T-helper 1 cell (primary cell): ENCODE data around the gene PRMT3.
"Not testable (repeated sequence)": the region's sequence is repeated elsewhere in the genome, so short reads cannot be mapped to it uniquely, and the experiment has no call there.

Source experiments
- DNase-seq, 5 donors: peaks; one replicate each; pipeline ENCODE4 v3.0.0-alpha.2; 2012 to 2020
- total RNA-seq, 4 donors: gene quantifications; one replicate each; lab custom pipeline; 2026; lab: John Stamatoyannopoulos, UW

The PRMT3 gene
- 17.7 to 24.4 (median 19.3) reads per million in 4 donors for total RNA-seq

DNA sequence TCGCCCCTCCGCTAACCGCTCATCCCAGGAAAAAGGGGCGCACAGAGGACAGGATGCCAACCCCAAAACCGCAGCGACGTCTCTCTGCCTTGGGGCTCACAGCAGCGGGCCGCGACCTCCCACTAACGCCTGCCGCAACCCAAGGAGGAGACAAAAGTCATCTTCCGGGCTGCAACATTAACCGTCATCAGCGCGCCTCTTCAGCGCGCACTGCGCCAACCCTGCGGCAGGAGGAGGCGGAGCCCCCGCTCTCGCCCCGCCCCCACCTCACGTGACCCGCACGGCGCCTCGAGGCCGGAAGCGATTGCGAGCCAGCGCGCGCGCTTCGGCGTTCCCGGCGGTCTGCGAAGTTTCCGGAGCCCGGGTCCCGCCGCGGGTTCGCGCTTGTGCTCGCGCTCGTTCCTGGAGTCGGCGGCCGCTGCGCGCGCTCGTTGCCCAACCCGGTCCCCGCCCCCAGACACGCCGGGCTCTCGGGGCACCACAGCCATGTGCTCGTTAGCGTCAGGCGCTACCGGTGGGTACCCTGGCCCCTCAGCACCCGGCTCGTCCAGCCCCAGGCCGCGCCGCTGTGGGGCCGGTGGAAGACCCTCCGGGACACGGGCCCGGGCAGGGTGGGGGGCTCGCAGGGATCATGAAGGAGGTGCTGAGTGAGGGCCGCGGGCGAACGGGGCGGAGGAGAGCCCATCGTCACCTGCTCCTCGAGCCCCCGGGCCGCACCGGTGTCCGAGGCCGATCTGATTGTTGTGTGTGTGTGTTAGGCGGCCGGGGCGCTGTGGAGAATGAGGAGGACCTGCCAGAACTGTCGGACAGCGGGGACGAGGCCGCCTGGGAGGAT is at the start of gene PRMT3:
TSS of gene PRMT3 (plus strand) at position 456 of the 835 bp plus-strand sequence. CDS start at position 487, 31 bp downstream.
- peak; percentile 95 to 99 (median 96) for DNase-seq

DNA sequence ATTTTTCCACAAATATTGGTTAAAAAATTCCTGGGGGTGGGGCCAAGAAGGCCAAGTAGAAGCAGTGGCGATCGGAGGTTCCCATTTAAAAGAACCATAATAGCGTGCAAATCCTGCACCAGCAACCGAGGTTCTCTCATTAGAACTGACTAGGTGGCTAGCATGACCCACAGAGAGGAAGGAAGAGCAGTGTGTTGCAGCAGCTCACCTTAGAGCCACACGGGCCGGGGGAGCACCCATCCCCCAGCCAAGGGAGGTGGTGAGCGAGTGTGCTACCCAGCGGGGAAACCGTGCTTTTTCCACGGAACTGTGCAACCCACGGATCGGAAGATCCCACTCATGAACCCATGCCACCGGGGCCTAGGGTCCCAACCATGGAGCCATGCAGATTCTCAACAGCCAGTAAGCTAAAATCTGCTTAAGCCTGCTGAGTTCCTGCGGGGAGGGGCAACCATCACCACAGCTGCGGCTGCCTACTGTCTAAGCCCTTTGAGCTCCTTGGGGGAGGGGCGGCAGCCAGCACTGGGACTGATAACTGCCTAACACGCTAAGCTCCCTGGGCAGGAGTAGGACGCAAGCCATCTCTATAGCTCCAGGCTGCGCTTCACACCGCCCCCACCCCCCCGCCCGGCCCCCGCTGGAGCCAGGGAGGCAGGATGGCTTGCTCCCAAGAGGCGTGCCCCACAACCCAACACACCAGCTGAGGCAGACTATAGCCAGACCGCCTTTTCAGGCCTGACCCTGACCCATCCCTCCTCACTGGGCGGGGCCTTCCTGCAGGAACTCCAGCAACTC is 45.0 kb upstream of the PRMT3 start:
- DNase-seq = no peak

DNA sequence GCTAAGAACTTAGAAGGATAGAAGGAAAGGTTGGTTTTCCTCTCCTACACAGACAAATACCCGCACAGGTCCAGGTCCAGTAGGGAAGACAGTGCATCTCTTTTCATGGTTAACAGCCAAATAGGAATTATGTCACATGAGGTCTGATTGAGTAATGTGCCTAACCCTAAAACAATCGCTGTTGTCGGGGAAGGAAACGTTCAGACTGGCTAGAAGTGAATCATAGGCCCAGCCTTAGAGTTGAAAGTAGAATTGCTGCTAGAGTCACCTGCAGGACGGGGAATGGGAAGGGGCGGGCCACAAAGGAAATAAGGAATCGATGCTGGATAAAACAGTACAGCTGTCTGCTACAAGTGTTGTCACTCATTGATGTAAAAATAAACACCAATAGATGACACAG is 36.4 kb upstream of the PRMT3 start:
- no peak for DNase-seq

DNA sequence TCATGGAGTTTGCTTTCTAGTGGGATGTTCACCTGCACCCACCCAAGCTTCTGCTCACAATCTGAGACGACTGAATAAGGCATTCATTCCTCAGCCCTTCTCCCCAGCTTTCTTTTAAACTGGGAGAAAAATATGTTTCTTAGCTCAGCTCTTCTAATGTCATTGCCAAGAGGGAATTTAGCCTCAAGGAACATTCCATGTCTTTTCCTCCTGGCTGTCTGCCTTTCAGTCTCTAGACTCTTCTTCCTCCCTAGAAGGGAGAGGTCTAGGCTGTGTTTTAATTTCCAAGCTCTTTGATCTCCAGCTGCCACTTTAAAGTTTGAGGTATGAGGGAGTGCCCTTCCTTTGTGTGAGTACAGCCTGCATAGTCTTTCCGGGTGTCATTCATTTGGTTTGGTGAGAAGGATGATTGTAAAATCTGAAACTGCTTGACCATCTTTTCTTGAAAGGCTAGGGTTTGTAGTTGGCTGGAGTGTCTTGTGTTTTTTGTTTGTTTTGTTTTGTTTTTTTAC is 35.7 kb upstream of the PRMT3 start:
- no peak for DNase-seq

DNA sequence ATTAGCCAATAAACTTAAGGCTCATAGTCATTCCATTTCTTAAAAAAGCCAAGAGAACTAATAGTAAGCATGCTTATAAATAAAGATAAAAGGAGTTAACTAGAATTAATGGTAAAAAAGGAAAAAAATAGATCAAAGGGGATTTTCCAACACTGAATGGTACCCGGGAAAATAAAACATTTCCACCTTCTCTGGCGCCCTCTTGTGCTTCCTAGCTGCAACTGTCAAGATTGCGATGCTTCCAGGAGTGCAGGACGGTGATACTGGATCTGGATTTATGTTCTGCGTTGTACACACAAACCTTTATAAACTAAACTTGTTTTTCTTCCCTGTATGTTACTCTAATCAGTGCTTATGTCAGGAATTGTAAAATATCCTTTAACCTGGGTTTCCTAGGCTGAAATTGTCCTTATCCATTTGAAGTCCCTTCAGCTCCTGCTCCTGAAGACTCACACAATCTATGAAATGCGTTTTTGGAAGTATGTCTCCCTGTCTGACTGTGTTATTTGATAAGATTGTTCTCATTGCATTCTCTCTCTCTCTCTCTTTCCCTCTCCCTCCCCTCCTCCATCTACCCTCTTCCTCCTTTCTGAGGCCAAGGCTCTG is 33.6 kb upstream of the PRMT3 start:
- DNase-seq = peak in 1 of 5 donors; percentile 21

DNA sequence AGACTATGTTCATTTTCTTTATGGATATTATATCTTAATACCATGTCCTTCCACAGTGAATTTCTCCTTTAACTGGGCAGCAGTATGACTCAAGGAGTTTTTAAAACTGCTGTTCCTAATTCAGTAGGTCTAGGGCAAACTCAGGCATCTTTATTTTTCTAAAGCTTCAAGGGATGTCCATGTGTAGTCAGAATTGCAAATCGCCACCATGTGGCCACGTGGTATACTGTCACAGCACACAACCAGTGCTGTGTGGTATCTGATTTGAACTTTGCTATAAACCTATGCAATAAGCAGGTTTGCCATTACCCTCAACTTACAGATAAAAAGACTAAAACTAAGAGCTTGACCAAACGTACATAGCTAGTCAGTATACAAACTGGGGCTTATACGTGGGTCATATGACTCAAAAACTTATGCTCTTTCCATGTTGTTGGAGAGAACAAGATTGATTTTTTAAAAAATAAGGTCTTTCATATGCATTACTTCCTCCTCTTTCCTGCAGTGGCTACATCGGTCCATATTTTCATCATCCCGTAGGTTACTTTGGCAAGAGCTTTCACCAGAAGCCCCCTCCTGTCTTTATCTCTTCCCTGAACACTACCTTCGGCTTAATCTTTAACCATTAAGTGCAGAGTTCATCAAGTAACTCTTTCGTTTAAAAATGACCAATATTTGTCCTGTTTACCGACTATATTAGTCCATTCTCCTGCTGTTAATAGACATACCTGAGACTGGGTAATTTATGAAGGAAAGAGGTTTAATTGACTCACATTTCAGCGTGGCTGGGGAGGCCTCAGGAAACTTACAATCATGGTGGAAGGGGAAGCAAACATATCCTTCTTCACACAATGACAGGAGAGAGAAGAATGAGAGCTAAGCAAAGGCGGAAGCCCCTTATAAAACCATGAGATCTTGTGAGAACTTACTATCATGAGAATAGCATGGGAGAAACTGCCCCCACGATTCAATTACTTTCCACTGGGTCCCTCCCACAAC is 32.0 kb upstream of the PRMT3 start:
- peak in 2 of 5 donors; percentile 19 to 48 for DNase-seq

DNA sequence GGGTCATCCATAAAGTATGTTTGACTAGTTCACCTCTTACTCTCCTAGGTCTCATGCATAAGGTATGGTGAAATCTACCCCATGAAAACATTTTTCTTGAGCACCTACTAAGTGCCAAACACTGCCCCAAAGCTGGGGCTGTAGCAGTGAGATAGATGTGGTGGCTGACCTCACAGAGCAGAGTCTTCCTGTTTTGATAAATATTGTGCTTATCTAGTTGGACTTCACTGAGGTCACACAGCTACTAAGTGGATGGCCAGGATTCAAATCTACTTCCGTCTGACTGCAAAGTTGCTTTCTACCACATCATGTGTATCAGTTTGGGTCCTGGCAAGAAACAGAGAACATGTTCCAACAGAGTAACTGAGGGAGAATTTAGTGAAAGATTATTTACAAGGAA is 30.4 kb upstream of the PRMT3 start:
- no peak for DNase-seq

DNA sequence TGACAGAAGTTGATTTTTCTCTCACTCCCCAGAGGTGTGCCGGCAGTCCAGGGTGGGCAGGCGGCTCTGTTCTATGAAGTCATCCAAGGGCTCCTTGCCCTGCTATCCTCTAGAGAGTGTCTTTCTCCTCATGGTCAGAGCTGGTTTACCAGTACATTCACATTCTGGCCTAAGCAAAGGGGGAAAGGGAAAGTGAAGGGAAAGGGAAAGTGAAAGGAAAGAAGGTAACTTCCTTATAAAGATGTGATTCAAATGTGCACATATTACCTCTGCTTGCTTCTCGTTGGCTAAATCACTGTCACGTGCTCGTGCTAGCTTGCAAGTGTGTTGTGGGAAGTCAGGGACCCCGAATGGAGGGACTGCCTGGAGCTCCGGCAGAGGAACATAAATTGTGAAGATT is 26.9 kb upstream of the PRMT3 start:
- DNase-seq = peak in 3 of 5 donors; percentile 28 to 40 (median 30)

DNA sequence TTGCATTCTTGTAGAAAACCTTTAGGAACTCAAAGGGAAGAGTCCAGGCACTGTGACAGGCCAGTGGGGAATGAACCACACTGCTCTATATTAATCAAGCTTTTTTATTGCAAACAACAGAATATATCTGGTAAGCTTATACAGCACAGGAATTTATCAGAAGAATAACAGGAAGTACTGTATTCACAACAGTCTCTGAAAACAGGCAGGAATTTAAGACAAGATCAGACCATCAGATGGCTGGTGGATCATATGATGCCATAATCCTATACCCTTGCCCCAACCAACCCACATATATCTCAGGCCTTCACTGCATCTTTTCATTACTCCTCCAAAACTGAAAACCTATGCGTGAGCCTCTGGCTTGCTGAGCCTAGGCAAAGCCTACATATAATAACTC is 25.0 kb upstream of the PRMT3 start:
- DNase-seq = no peak

DNA sequence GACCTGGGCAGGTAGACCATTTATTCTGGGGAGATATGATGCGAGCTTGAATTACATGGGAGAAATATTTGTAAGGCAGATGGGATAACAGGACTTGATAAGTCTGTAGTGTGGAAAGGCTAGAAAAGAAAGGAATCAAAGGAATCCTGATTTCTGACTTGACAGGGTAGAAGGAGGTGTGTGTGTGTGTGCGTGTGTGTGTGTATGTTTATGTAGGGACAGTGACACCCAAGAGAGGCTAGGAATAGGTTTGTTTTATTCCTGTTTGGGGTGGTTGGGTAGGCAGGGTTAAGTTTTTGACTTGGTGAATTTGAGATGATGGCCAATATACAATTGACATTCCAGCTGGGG is 24.4 kb upstream of the PRMT3 start:
- DNase-seq = no peak

DNA sequence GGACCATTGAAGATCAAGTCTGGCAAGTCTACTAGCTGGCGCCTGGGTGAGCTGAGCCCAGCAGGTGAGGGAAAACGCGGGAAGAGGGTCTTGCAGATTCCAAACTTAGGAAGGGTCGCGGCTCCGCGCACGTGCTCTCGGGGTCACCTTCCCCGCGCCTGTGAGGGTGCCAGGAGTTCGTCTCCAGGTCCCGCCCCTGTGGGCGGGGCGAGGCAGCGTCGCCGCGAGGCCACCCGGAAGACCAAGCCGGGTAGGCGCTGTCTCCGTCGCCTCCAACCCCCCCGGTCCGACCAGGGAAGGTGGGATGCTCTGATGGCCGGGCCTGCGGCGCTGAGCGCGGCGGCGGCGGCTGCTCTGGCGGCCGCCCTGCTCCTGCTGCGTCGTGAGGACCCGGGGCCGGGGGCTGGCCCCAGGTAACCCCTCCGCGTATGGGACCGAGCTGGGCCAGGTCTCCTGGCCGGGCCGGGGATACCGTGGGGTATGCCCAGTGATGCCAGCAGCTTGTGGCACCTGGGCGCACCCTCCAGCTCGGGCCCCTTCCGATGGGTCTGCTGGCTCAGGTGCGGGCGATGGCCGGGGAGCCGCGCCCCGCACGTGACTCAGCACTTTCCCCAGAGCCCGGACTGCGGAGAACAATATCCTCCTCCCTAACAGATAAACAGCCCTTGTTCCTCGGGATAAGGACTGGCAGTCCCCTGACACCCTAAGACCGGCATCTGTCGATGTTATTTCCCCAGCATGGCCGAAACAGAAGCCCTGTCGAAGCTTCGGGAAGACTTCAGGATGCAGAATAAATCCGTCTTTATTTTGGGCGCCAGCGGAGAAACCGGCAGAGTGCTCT is 23.8 kb upstream of the PRMT3 start, which contains the start of gene HTATIP2:
TSS of gene HTATIP2 (plus strand) at position 215 of the 841 bp plus-strand sequence. CDS start at position 739, 524 bp downstream.
- peak; percentile 57 to 79 (median 65) for DNase-seq

DNA sequence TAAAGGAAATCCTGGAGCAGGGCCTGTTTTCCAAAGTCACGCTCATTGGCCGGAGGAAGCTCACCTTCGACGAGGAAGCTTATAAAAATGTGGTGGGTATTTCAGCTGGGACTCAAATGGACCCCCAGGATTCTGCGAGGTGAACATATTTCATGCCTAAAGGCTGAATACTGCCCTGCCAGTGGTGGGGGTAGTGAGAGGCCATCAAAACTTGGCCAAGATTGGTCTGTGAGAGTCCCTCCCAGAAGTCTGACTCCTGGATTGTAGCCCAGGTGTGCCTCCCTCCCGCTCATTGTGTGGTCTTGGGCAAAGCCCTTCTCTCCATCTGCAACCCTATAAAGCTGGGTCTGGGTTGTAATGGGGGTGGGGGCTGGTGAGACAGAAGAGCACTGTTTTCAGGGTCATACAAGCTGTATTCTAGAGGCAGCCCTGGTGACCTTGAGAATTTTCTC is 23.1 kb upstream of the PRMT3 start:
- DNase-seq = no peak

DNA sequence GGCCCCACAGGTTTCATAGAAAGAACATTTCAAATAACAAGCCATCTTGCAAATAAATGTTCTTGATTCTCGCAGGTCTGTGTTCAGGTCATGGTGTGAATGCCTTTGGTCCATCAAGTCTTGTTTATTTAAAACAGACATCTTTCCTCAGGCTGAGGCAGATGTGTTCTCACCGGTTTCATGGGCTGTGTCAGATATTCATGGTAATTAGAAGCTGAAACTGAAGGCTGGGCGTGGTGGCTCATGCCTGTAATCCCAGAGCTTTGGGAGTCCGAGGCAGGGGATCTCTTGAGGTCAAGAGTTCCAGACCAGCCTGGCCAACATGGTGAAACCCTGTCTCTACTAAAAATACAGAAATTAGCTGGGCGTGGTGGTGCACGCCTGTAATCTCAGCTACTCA is 22.1 kb upstream of the PRMT3 start:
- not testable (repeated sequence) for DNase-seq

DNA sequence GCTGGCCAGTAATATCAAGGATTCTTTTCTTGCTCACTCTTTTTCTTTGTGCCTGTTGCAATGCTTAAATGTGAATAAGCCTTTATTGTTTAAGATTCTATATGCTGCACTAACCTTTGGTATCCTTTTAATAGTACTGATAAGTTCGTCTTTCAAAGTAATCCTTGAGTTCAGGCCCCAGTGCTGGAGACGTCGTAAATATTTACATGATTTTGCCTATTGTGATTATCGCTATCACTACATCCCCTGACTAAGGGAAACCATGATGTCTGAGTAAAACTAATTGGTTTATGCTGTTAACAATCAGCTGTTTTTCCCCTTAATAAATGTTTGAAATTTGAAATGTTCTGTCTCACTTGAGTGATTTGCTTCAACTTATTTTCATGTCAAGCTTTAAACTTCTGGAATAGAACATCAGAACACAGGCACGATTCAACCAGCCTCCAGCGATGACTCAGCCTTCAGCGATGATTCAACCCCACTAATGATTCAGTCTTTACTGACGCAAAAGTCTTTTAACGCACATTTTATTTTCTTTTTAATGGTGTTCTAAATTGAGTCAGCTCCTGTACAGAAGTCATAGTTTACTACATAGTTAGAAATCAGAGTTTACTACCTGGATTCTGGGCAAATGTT is 20.1 kb upstream of the PRMT3 start:
- peak in 1 of 5 donors; percentile 73 for DNase-seq

DNA sequence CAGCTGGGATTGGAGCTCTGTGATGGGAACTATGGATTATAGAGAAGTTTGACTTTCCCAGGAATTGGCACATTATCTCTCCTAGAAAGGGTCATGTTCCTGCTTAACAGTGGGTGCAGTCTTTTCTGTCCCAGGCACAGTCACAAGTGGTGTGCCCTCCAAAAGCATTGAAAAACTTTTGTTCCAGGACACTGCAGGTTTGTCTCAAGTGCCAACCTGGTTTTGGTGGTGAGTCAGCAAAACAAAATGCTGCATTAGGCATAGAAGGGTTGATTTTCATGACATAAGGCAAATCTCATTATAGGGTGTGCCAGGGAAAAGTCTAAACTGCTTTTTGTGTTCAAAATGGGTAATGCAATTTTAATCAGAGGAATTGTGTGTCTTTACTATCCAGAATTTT is 19.1 kb upstream of the PRMT3 start:
- DNase-seq = peak in 1 of 5 donors; percentile 24

DNA sequence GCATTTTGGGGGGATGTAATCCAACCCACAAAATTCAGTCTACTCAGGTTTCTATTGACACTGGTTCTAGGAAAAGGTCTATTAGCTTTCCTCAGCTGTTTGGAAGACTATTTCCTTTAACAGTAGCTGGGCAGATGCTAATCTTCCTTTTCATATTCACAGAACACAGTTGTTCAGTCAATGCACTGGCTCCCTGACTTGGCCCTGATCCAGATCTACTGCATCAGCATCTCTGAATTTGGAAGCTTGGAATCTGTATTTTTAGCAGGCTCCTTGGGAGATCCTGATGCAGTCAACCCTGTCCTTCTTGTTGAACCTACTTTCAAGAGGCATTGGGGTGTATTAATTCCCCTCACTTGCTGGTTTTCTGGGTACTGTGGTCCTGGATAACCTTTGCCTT is 17.7 kb upstream of the PRMT3 start:
- DNase-seq = no peak

DNA sequence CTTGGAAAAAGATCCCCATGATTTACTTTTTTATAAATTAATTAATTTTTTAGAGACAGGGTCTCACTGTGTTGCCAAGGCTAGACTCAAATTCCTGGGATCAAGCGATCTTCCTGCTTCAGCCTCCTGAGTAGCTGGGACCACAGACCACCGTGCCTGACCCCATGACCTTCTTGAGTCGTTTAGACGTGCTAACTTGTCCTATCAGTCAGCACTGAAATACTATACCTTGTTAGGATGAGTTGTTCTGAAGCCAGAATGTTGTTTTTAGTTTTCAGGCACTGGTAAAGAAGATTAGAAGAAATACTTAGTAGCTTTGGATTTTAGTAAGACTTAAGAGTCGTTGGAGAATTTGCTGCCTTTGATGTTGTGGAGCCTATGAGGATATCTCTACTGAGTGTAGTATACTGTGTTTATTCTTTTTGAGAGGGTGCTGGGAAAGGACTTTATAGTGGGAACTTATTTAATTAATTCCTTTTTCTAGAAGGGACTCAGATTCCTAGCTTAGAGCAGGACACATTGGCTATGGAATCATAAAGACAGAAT is 15.4 kb upstream of the PRMT3 start:
- DNase-seq = no peak

DNA sequence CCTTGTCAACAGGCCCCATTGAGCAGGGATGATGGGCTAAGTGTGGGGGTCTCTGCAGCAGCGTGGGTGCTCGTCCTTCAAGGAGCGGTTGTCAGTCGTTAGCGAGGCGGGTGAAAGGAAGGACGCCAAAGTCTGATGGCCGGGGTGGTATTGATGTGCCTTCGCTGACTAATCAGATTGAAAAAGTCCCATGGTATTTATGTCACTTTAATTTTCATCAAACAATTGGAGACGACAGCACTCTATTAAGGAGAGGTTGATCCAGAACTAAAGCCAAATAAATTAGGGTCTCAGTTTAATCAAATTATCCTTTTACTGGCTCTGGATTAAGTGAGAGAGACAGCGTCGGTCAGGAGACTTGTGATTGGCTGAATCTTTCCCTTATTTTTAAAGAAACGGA is 14.4 kb upstream of the PRMT3 start:
- no peak for DNase-seq

DNA sequence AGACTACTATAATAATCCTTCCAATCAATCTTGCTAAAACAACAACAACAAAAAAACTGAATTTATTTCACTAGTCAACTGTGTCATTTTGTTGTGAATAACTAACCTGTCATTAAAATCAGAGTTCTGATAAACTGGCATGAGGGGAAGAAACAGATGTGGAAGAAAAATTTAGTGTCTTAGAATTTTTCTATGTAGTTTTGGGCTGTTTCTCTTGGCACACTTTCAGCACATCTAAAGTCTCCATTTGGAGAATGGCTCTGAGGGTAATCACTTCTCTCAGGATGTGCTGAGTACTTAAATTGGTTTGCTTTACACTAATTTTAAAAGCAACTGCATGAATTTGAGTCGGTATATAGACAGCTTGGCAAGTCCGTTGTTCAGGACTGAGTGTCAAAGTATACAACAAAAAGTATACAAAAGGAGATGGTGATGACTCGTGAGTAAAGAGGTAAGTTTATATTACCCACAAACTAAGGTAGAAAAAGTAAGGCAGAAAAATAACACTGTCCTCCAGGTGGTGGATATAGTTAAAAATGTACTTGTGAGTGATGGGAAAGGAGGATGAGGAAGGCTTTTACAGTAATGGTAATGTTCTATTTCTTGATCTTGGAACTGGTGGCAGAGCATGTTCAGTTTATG is 13.8 kb upstream of the PRMT3 start:
- DNase-seq = no peak
